CD4-positive, alpha-beta T cell (primary cell): ENCODE results near the gene SERPINI1. TPM values are rescaled to one million over a fixed set of nuclear protein-coding genes. Genes with fewer than 3 reads are reported as not detected.

ENCODE experiments used
- ATAC-seq: fragments of 200-7000 bp; cut with Tn5 transposase; one replicate; pipeline ENCODE4 v1.10.0; 2022; ENCODE audit warnings: mild to moderate bottlenecking; ENCODE audit not compliant: poor library complexity
- CTCF ChIA-PET: fragments of 350-600 bp; sonication (Branson Sonifier 250); formaldehyde crosslinking; loops from one replicate; lab custom pipeline; 2021; ENCODE audit warnings: antibody characterized with exemption, inconsistent platforms; lab: Charles Lee
- POLR2A ChIA-PET: fragments of 350-600 bp; sonication (Branson Sonifier 250); formaldehyde crosslinking; loops from one replicate; lab custom pipeline; 2021; ENCODE audit warnings: antibody characterized with exemption, inconsistent platforms; lab: Charles Lee
- DNase-seq, 14 experiments: peaks; one replicate each; pipeline ENCODE4 v3.0.0-alpha.2; 2013 to 2020; ENCODE audit warnings: mixed read lengths in 2 of 14
- H3K27ac ChIP-seq, 2 donors: one replicate each; pipeline versions ENCODE4 v1.5.1 to v1.7.0; 2013; ENCODE audit warnings: low read length in 2 of 2, low read depth in 1 of 2, mild to moderate bottlenecking in 1 of 2
- H3K27me3 ChIP-seq, 2 experiments: 1 replicate in 1 of 2; 2 replicates in 1 of 2; pipeline versions ENCODE4 v1.6.1 to v1.7.0; 2013; ENCODE audit warnings: low read length in 2 of 2, control low read depth in 1 of 2, mild to moderate bottlenecking in 1 of 2, moderate library complexity in 1 of 2; ENCODE audit not compliant: insufficient read depth in 2 of 2, control insufficient read depth in 1 of 2
- H3K36me3 ChIP-seq: one replicate; pipeline ENCODE4 v1.6.1; 2013; ENCODE audit warnings: low read length, control low read depth; ENCODE audit not compliant: insufficient read depth
- H3K4me1 ChIP-seq: one replicate; pipeline ENCODE4 v1.6.1; 2013; ENCODE audit warnings: low read length, control low read depth; ENCODE audit not compliant: insufficient read depth
- H3K4me3 ChIP-seq: one replicate; pipeline ENCODE4 v1.5.1; 2013; ENCODE audit warnings: mild to moderate bottlenecking, low read length, moderate library complexity
- H3K9me3 ChIP-seq, 2 experiments: 1 replicate in 1 of 2; 2 replicates in 1 of 2; pipeline versions ENCODE4 v1.6.1 to v1.7.0; 2013; ENCODE audit warnings: low read length in 2 of 2, mild to moderate bottlenecking in 2 of 2, control low read depth in 1 of 2, moderate library complexity in 1 of 2; ENCODE audit not compliant: control insufficient read depth in 1 of 2, insufficient read depth in 1 of 2
- H3K27ac Mint-ChIP-seq: one replicate; pipeline ENCODE4 v1.8.0; 2020; ENCODE audit warnings: mixed read lengths
- H3K27me3 Mint-ChIP-seq: one replicate; pipeline ENCODE4 v1.8.0; 2021; ENCODE audit warnings: mixed read lengths
- H3K36me3 Mint-ChIP-seq: one replicate; pipeline ENCODE4 v1.8.0; 2021; ENCODE audit warnings: low read depth, mixed read lengths
- H3K4me1 Mint-ChIP-seq: one replicate; pipeline ENCODE4 v1.8.0; 2021; ENCODE audit warnings: low read depth, mixed read lengths
- H3K4me3 Mint-ChIP-seq: one replicate; pipeline ENCODE4 v1.8.0; 2020; ENCODE audit warnings: mild to moderate bottlenecking, mixed read lengths
- H3K9me3 Mint-ChIP-seq: one replicate; pipeline ENCODE4 v1.8.0; 2020; ENCODE audit warnings: mixed read lengths
- intact Hi-C, 2 experiments: fragments of 100-400 bp; cut with DNase I in 1 of 2; cut with micrococcal nuclease in 1 of 2; formaldehyde crosslinking; loops; one replicate each; pipeline versions ENCODE4 v1.15.1 to v1.9.0; 2023 to 2025; cut with DNase I, micrococcal nuclease
- total RNA-seq, 174 experiments: library from RNA in 2 of 174; stranded (reverse) in 2 of 174; gene quantifications; one replicate each; pipeline ENCODE4 v1.2.3 and lab custom pipeline; 2021 to 2026
- TF ChIP-seq, protein P1 (sequence below): fragments of 200-600 bp; IDR thresholded peaks from one replicate; pipeline ENCODE4 v1.8.0; 2022; ENCODE audit warnings: antibody characterized with exemption, mild to moderate bottlenecking

Gene SERPINI1
- total RNA-seq, 2 experiments from 2014 or later, result 0.64 to 0.66 TPM

DNA sequence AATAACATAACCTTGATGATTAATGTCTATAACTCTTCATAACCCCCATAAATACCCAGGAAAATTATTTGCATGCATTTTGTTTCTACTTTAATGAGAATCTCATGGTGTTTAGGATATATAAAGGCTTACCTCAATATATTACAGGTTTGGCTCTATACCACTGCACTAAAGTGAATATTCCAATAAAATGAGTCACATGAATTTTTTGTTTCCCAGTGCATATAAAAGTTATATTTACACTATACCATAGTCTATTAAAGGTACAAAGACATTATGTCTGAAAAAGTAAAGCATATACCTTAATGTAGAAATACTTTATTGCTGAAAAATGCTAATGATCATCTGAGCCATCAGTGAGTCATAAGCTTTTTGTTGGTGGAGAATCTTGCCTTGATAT lies 74.7 kb downstream of the SERPINI1 start:
- ATAC-seq (no peak), DNase-seq (no peak)
- intact Hi-C loops, result no loop called here
- Mint-ChIP-seq H3K4me1 (no peaks in the 10 kb centered on the region), H3K4me3 (no peak overlapping the region), H3K27me3 (no peaks in the 10 kb centered on the region), H3K36me3 (no peaks in the 10 kb centered on the region), H3K9me3 (no peaks in the 10 kb centered on the region), H3K27ac (no peak overlapping the region)
- no peaks in the 10 kb centered on the region for H3K4me1 ChIP-seq
- no peaks in the 10 kb centered on the region for H3K36me3 ChIP-seq
- no peaks in the 10 kb centered on the region for H3K9me3 ChIP-seq
- ChIA-PET POLR2A (no interaction called here), CTCF (no interaction called here)
- no peak overlapping the region for H3K27ac ChIP-seq
- no peaks in the 10 kb centered on the region for H3K27me3 ChIP-seq
- TF ChIP-seq, protein P1, sequence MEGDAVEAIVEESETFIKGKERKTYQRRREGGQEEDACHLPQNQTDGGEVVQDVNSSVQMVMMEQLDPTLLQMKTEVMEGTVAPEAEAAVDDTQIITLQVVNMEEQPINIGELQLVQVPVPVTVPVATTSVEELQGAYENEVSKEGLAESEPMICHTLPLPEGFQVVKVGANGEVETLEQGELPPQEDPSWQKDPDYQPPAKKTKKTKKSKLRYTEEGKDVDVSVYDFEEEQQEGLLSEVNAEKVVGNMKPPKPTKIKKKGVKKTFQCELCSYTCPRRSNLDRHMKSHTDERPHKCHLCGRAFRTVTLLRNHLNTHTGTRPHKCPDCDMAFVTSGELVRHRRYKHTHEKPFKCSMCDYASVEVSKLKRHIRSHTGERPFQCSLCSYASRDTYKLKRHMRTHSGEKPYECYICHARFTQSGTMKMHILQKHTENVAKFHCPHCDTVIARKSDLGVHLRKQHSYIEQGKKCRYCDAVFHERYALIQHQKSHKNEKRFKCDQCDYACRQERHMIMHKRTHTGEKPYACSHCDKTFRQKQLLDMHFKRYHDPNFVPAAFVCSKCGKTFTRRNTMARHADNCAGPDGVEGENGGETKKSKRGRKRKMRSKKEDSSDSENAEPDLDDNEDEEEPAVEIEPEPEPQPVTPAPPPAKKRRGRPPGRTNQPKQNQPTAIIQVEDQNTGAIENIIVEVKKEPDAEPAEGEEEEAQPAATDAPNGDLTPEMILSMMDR, result no peak
- H3K4me3 ChIP-seq, result no peak overlapping the region

DNA sequence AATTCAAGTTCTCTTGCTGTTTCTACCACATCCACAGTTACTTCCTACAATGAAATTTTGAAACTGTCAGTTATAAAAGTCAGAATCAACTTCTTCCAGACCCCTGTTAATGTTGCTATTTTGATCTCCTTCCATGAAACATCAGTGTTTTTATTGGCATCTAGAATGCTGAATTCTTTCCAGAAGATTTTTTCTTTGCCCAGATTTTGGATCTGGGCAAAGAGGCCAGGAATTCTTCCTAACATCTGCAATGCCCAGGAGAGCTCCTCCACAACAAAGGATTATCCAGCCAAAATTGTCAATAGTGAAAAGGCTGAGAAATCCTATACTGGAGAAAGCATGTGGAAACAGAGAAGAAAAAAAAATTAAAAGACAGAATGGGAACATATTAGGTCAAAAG lies 75.5 kb downstream of the SERPINI1 start:
- ChIA-PET POLR2A (no interaction called here), CTCF (no interaction called here)
- H3K27ac Mint-ChIP-seq, result no peak overlapping the region
- DNase-seq (no peak), ATAC-seq (no peak)
- H3K4me3 ChIP-seq, result no peak overlapping the region
- no peaks in the 10 kb centered on the region for H3K9me3 ChIP-seq
- no peaks in the 10 kb centered on the region for H3K36me3 Mint-ChIP-seq
- no peaks in the 10 kb centered on the region for H3K4me1 Mint-ChIP-seq
- TF ChIP-seq, protein P1, result no peak
- H3K36me3 ChIP-seq, result no peaks in the 10 kb centered on the region
- H3K4me1 ChIP-seq, result no peaks in the 10 kb centered on the region
- H3K27ac ChIP-seq, result no peak overlapping the region
- no peaks in the 10 kb centered on the region for H3K27me3 Mint-ChIP-seq
- intact Hi-C loops, result no loop called here
- H3K27me3 ChIP-seq, result no peaks in the 10 kb centered on the region
- no peaks in the 10 kb centered on the region for H3K9me3 Mint-ChIP-seq
- H3K4me3 Mint-ChIP-seq, result no peak overlapping the region

DNA sequence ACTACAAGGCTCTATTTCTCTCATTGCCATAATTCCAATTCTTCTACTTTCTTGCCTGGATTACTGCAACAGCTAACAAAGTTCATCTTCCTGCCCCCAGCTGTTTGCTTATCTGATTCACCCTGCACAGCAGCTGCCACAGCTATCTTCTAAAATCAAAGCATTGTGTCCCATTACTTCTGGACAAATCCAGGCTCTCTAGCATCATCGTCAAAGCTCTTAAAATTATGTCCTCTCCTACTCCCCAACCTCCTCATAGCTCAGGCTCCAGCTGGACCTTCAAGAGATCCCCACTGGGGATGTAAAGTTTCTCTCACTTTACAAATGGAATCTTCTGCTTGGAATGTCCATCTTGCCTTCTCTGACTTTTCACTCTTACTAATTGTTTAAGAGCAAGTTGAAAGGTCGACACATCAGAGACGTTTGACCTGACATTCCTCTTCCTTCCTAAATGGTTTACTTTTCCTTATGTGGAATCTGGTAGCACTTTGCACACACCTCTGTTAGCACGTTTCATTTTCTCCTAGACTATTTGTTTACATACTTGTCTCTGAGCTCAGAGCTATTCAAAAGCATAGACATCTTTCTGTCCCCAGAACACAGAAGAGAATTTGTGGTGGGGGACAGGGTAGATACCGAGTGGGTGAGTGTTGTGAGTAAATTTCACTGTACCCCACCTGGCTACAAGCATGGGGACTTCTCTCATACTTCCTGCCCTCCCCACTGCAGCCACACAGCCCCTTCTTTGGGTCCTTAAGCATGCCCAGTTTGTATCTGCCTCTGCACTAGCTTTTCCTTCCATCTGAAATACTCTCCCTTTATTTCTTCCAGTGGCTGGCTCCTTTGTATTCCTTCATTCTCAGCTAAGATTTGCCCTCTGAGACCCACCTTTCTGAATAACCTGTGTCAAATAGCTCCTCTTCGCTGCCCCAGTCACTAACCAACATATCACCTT lies 77.9 kb downstream of the SERPINI1 start:
- Histone ChIP-seq H3K4me1 (no peaks in the 10 kb centered on the region), H3K4me3 (no peak overlapping the region), H3K36me3 (no peaks in the 10 kb centered on the region), H3K27ac (no peak overlapping the region), H3K27me3 (no peaks in the 10 kb centered on the region), H3K9me3 (no peaks in the 10 kb centered on the region)
- H3K27ac Mint-ChIP-seq, result no peak overlapping the region
- DNase-seq (no peak), ATAC-seq (no peak)
- H3K36me3 Mint-ChIP-seq, result no peaks in the 10 kb centered on the region
- ChIA-PET CTCF (no interaction called here), POLR2A (interaction anchor here (0.6 kb wide), 1 partner anchor 107 kb away, joined by 3 read pairs; no protein-coding TSS in a partner anchor)
- no peaks in the 10 kb centered on the region for H3K4me1 Mint-ChIP-seq
- no peak overlapping the region for H3K4me3 Mint-ChIP-seq
- intact Hi-C loops, result no loop called here
- no peaks in the 10 kb centered on the region for H3K27me3 Mint-ChIP-seq
- no peaks in the 10 kb centered on the region for H3K9me3 Mint-ChIP-seq
- TF ChIP-seq, protein P1, result no peak
